ENCODE measurements around the gene CAV2.

DNA sequence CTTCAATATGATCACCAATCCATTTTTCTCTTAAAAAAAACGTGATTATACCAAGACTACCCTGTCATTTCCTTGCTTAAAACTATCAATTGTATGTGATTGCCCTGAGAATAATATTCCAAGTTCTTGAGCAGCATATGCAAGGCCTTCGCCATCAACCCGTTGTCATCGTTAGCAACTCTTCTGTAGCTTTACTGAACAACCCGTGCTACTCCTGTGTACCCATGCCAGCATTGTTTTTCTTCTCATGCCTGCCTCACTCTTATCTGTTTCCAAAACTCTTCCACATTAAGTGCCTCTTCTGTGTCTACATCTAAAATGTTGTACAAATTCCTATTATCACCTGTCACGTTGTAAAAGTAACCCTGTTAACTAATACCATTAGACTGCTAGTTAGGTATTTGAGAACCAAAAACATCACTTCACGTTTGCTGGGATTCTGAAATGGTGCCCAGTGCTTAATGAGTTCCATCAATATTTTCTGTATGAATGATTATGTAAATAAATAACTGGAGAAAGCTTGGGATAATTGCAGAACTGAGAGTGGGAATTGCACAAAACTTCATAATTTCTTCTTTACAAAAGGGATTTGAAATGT is 10.5 kb downstream of the CAV2 start:
- TF ChIP-seq EZH2phosphoT487 (IDR thresholded peaks at IDR 0.05; ENCODE audit: borderline replicate concordance, low read depth, low read length): no peak
- TF ChIP-seq, protein P1, sequence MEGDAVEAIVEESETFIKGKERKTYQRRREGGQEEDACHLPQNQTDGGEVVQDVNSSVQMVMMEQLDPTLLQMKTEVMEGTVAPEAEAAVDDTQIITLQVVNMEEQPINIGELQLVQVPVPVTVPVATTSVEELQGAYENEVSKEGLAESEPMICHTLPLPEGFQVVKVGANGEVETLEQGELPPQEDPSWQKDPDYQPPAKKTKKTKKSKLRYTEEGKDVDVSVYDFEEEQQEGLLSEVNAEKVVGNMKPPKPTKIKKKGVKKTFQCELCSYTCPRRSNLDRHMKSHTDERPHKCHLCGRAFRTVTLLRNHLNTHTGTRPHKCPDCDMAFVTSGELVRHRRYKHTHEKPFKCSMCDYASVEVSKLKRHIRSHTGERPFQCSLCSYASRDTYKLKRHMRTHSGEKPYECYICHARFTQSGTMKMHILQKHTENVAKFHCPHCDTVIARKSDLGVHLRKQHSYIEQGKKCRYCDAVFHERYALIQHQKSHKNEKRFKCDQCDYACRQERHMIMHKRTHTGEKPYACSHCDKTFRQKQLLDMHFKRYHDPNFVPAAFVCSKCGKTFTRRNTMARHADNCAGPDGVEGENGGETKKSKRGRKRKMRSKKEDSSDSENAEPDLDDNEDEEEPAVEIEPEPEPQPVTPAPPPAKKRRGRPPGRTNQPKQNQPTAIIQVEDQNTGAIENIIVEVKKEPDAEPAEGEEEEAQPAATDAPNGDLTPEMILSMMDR (conservative IDR thresholded peaks at IDR 0.05; ENCODE audit: low read length): no peak
